HFFc6 (cell line): ENCODE measurements around the gene GON4L. TPM values are rescaled to one million over a fixed set of nuclear protein-coding genes. Genes with fewer than 3 reads are reported as not detected.
"Not testable (repeated sequence)": the region's sequence is repeated elsewhere in the genome, so short reads cannot be mapped to it uniquely, and the experiment has no call there.

ENCODE experiments used
- DNase-seq: peaks from one replicate; pipeline ENCODE4 v3.0.0-alpha.2; 2018
- H3K27ac Mint-ChIP-seq: 2 replicates; pipeline ENCODE4 v1.8.0; 2020; ENCODE audit warnings: mild to moderate bottlenecking, mixed read lengths
- H3K27me3 Mint-ChIP-seq: 2 replicates; pipeline ENCODE4 v1.8.0; 2021; ENCODE audit warnings: mild to moderate bottlenecking, moderate library complexity, mixed read lengths; ENCODE audit not compliant: insufficient read depth
- H3K36me3 Mint-ChIP-seq: 2 replicates; pipeline ENCODE4 v1.8.0; 2021; ENCODE audit warnings: low read depth, mixed read lengths
- H3K4me1 Mint-ChIP-seq: 2 replicates; pipeline ENCODE4 v1.8.0; 2020; ENCODE audit warnings: low read depth, mixed read lengths
- H3K4me3 Mint-ChIP-seq: 2 replicates; pipeline ENCODE4 v1.8.0; 2020; ENCODE audit warnings: mild to moderate bottlenecking, moderate library complexity, mixed read lengths
- H3K9me3 Mint-ChIP-seq: 2 replicates; pipeline ENCODE4 v1.8.0; 2020; ENCODE audit warnings: mild to moderate bottlenecking, mixed read lengths
- total RNA-seq, 6 experiments: library from RNA; stranded (reverse); fragmentation: NEBNext Ultra II Directional; extraction: Animal tissue kit (Norgen Biotek cat#: 25700); gene quantifications; 2 replicates in 1 of 6; 3 replicates in 5 of 6; pipeline ENCODE4 v1.2.3, GENCODE V29; 2021
- TF ChIP-seq, protein P1 (sequence below): fragments of 200-600 bp; sonication (generic); IDR thresholded peaks from 2 replicates; pipeline ENCODE4 v1.5.0; 2021; ENCODE audit warnings: antibody characterized with exemption, mild to moderate bottlenecking

The GON4L gene
- total RNA-seq, 6 experiments from 2014 or later = 24.2 to 31.3 (median 28.6) TPM

GRCh38 chr1:155898888-155899287 lies 41.9 kb upstream of the GON4L start:
- peak overlapping the region; percentile 8; the same call in 1 of the 2 replicates for H3K27ac Mint-ChIP-seq
- TF ChIP-seq, protein P1, sequence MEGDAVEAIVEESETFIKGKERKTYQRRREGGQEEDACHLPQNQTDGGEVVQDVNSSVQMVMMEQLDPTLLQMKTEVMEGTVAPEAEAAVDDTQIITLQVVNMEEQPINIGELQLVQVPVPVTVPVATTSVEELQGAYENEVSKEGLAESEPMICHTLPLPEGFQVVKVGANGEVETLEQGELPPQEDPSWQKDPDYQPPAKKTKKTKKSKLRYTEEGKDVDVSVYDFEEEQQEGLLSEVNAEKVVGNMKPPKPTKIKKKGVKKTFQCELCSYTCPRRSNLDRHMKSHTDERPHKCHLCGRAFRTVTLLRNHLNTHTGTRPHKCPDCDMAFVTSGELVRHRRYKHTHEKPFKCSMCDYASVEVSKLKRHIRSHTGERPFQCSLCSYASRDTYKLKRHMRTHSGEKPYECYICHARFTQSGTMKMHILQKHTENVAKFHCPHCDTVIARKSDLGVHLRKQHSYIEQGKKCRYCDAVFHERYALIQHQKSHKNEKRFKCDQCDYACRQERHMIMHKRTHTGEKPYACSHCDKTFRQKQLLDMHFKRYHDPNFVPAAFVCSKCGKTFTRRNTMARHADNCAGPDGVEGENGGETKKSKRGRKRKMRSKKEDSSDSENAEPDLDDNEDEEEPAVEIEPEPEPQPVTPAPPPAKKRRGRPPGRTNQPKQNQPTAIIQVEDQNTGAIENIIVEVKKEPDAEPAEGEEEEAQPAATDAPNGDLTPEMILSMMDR = no peak
- H3K36me3 Mint-ChIP-seq = peaks cover 34% of the 10 kb centered on the region
- H3K9me3 Mint-ChIP-seq = no peaks in the 10 kb centered on the region
- peaks cover 17% of the 10 kb centered on the region for H3K4me1 Mint-ChIP-seq
- peaks cover 2% of the 10 kb centered on the region; the same call in 1 of the 2 replicates for H3K27me3 Mint-ChIP-seq
- no peak for DNase-seq
- H3K4me3 Mint-ChIP-seq = no peak overlapping the region

DNA sequence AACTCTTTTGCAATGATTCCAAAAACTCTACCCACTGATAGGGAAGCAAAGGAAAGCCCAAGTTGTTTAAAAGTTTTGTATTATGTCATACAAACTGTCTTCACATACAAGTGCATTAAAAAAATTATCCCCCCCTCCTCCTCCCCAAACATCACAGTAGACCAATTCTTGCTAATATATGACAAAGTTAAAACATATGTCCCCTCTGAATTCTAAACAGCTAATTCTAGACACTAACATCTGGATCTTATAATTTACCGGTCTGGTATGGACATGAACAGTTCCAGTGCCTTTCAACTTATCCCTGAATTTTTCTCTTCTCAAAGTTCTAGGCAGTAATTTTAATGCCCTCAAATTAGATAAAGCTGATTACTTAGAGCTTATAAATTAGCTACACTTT lies 40.7 kb upstream of the GON4L start:
- no peaks in the 10 kb centered on the region for H3K9me3 Mint-ChIP-seq
- TF ChIP-seq, protein P1 = no peak
- peaks cover 28% of the 10 kb centered on the region for H3K4me1 Mint-ChIP-seq
- DNase-seq = no peak
- H3K27ac Mint-ChIP-seq = peak overlapping the region; percentile 28; the same call in 1 of the 2 replicates
- H3K36me3 Mint-ChIP-seq = peaks cover 34% of the 10 kb centered on the region
- peaks cover 2% of the 10 kb centered on the region; the same call in 1 of the 2 replicates for H3K27me3 Mint-ChIP-seq
- H3K4me3 Mint-ChIP-seq = no peak overlapping the region

DNA sequence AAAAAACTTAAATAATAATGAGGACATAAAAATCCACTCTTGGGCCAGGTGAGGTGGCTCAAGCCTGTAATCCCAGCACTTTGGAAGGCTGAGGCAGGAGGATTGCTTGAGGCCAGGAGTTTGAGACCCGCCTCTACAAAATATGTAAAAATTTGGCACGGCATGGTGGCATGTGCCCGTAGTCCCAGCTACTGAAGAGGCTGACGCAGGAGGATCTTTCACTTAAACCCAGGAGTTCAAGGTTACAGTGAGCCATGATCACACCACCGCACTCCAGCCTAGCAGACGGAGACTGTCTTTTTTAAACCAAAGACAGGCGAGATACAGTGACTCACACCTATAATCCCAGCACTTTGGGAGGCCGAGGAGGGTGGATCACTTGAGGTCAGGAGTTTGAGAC lies 39.5 kb upstream of the GON4L start:
- H3K9me3 Mint-ChIP-seq, H3K27me3 Mint-ChIP-seq: not testable (repeated sequence)

DNA sequence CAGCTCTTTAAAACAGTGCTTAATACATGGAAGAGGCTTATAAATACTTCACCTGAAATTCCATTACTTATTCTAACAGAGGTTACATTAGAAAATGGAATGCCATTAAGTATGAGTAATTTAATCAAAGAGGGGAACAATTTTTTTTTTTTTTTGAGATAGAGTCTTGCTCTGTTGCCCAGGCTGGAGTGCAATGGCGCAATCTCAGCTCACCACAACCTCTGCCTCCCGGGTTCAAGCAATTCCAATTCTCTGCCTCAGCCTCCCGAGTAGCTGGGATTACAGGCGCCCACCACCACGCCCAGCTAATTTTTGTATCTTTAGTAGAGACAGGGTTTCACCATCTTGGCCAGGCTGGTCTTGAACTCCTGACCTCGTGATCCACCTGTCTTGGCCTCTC lies 38.6 kb upstream of the GON4L start:
- Mint-ChIP-seq H3K4me1 (peaks cover 34% of the 10 kb centered on the region), H3K27ac (peak overlapping the region; percentile 52), H3K36me3 (peaks cover 38% of the 10 kb centered on the region)
- H3K4me3 Mint-ChIP-seq, H3K9me3 Mint-ChIP-seq, DNase-seq, H3K27me3 Mint-ChIP-seq: not testable (repeated sequence)

More for the DNA sequence above, 39.5 kb upstream of the GON4L start:
- H3K27ac Mint-ChIP-seq, H3K4me3 Mint-ChIP-seq, DNase-seq: not testable (repeated sequence)
- Mint-ChIP-seq H3K4me1 (peaks cover 34% of the 10 kb centered on the region), H3K36me3 (peaks cover 38% of the 10 kb centered on the region)

- no peaks in the 10 kb centered on the region for H3K9me3 Mint-ChIP-seq
- peaks cover 40% of the 10 kb centered on the region for H3K4me1 Mint-ChIP-seq
- TF ChIP-seq, protein P1 = no peak
- H3K27ac Mint-ChIP-seq = peak overlapping the region; percentile 86
- H3K27me3 Mint-ChIP-seq = peaks cover 2% of the 10 kb centered on the region; the same call in 1 of the 2 replicates
- peak; percentile 92 for DNase-seq
- H3K4me3 Mint-ChIP-seq = peak overlapping the region; percentile 75
- H3K36me3 Mint-ChIP-seq = peaks cover 19% of the 10 kb centered on the region
These were observed 36.6 kb upstream of the GON4L start for GRCh38 chr1:155893389-155894142.

DNA sequence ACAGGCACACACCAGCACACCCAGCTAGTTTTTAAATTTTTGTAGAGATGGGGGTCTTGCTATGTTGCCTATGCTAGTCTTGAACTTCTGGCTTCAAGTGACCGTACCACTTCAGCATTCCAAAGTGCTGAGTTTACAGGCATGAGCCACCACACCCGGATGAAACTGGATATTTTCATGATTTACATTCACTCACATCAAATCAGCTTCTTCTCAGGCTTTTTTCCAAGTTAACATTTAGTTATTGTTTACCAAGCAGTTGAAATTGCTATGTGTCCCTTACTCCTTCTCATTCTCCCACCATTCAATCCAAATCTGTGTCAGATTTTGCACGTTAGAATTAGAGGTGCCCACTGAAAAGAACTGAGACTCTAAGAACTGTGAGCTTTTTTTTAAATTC lies 35.8 kb upstream of the GON4L start:
- TF ChIP-seq, protein P1 = no peak
- Mint-ChIP-seq H3K9me3 (no peaks in the 10 kb centered on the region), H3K4me1 (peaks cover 36% of the 10 kb centered on the region), H3K27ac (peak overlapping the region; percentile 86), H3K27me3 (peaks cover 2% of the 10 kb centered on the region; the same call in 1 of the 2 replicates), H3K4me3 (peak overlapping the region; percentile 75), H3K36me3 (peaks cover 14% of the 10 kb centered on the region)
- DNase-seq = peak; percentile 83
